Smooth muscle cell (in vitro differentiated cells): ENCODE measurements around the gene RBSN. TPM values are rescaled to one million over a fixed set of nuclear protein-coding genes. Genes with fewer than 3 reads are reported as not detected.

Experiments used
- DNase-seq: peaks from one replicate; lab custom pipeline; 2025; ENCODE audit not compliant: unreplicated experiment; lab: John Stamatoyannopoulos, UW
- H2AFZ ChIP-seq: fragments of 200-600 bp; sonication (generic); 2 replicates; pipeline ENCODE4 v1.6.0; 2016; ENCODE audit warnings: antibody characterized with exemption, low read depth, mild to moderate bottlenecking
- H3F3A ChIP-seq: fragments of 200-600 bp; sonication (generic); 2 replicates; pipeline ENCODE4 v1.6.0; 2017; ENCODE audit warnings: antibody characterized with exemption, low read depth
- H3K27ac ChIP-seq: fragments of 200-600 bp; sonication (generic); 2 replicates; pipeline ENCODE4 v1.5.1; 2016; ENCODE audit warnings: low read depth, mild to moderate bottlenecking
- H3K27me3 ChIP-seq: fragments of 200-600 bp; sonication (generic); 2 replicates; pipeline ENCODE4 v1.6.1; 2016; ENCODE audit warnings: low read depth, mild to moderate bottlenecking
- H3K36me3 ChIP-seq: fragments of 200-600 bp; sonication (generic); 2 replicates; pipeline ENCODE4 v1.5.1; 2016; ENCODE audit warnings: low read depth
- H3K4me1 ChIP-seq: fragments of 200-600 bp; sonication (generic); 2 replicates; pipeline ENCODE4 v1.5.1; 2016; ENCODE audit warnings: low read depth
- H3K4me2 ChIP-seq: fragments of 200-600 bp; sonication (generic); 2 replicates; pipeline ENCODE4 v1.6.0; 2016; ENCODE audit warnings: mild to moderate bottlenecking
- H3K4me3 ChIP-seq: fragments of 200-600 bp; sonication (generic); 2 replicates; pipeline ENCODE4 v1.5.1; 2016; ENCODE audit warnings: mild to moderate bottlenecking
- H3K79me2 ChIP-seq: fragments of 200-600 bp; sonication (generic); 2 replicates; pipeline ENCODE4 v1.6.0; 2016; ENCODE audit warnings: low read depth, mild to moderate bottlenecking
- H3K9ac ChIP-seq: fragments of 200-600 bp; sonication (generic); 2 replicates; pipeline ENCODE4 v1.6.0; 2016; ENCODE audit warnings: low read depth
- H3K9me3 ChIP-seq: fragments of 200-600 bp; sonication (generic); replicated peaks from 2 replicates; pipeline ENCODE4 v1.5.1; 2016; ENCODE audit warnings: low read depth
- H4K20me1 ChIP-seq: fragments of 200-600 bp; sonication (generic); 2 replicates; pipeline ENCODE4 v1.6.0; 2016; ENCODE audit warnings: low read depth
- CTCF ChIP-seq: fragments of 200-600 bp; sonication (generic); IDR thresholded peaks from 2 replicates; pipeline ENCODE4 v1.5.1; 2017; ENCODE audit warnings: borderline replicate concordance, mild to moderate bottlenecking, antibody characterized with exemption; ENCODE audit not compliant: insufficient read depth, poor library complexity, severe bottlenecking
- WGBS: methylation state at CpG from one replicate; pipeline ENCODE4 v1.1.7; 2016; ENCODE audit warnings: low lambda C conversion rate; 5-methylcytosine and 5-hydroxymethylcytosine counted together
- polyA plus RNA-seq: library from polyadenylated mRNA; unstranded; fragments of >200 nt; fragmentation: Nextera tagmentation; extraction: Ambion mirVana; gene quantifications from 2 replicates; pipeline ENCODE4 v1.2.1, GENCODE V29; 2016
- total RNA-seq: library from RNA; depleted of rRNA; stranded (reverse); fragments of >200 nt; gene quantifications from 2 replicates; pipeline ENCODE4 v1.2.3, GENCODE V29; 2014

The RBSN gene
- total and polyA plus RNA-seq, 2 experiments from 2014 or later, result 18.6 to 19.2 TPM

- TF ChIP-seq CTCF, result no peak
- WGBS, result 84% methylated on average over 16 of the region's 16 CpGs
Observed at GRCh38 chr3:15107075-15107947, 8.4 kb upstream of the RBSN start.

GRCh38 chr3:15102836-15103235 lies 3.9 kb upstream of the RBSN start:
- H3K9me3 ChIP-seq, result no peaks in the 10 kb centered on the region
- no peak overlapping the region for H3K9ac ChIP-seq
- no peak overlapping the region for H2AFZ ChIP-seq
- no peak for DNase-seq
- H3K36me3 ChIP-seq, result no peaks in the 10 kb centered on the region
- H3K27ac ChIP-seq, result no peak overlapping the region
- H4K20me1 ChIP-seq, result peaks cover 3% of the 10 kb centered on the region
- H3K79me2 ChIP-seq, result peaks cover 10% of the 10 kb centered on the region
- no peak for TF ChIP-seq CTCF
- no peak overlapping the region for H3K4me3 ChIP-seq
- 89% methylated on average over 3 of the region's 3 CpGs for WGBS
- H3K27me3 ChIP-seq, result no peaks in the 10 kb centered on the region
- H3K4me1 ChIP-seq, result peaks cover 3% of the 10 kb centered on the region
- no peaks in the 10 kb centered on the region for H3F3A ChIP-seq
- no peak overlapping the region for H3K4me2 ChIP-seq

More at GRCh38 chr3:15107075-15107947, 8.4 kb upstream of the RBSN start:
- Histone ChIP-seq H3K4me2 (no peak overlapping the region), H3K79me2 (no peaks in the 10 kb centered on the region), H3K9ac (no peak overlapping the region), H2AFZ (no peak overlapping the region), H3K4me3 (no peak overlapping the region), H3F3A (no peaks in the 10 kb centered on the region), H4K20me1 (no peaks in the 10 kb centered on the region), H3K27ac (no peak overlapping the region), H3K9me3 (no peaks in the 10 kb centered on the region), H3K4me1 (no peaks in the 10 kb centered on the region), H3K36me3 (no peaks in the 10 kb centered on the region), H3K27me3 (no peaks in the 10 kb centered on the region)
- no peak for DNase-seq

GRCh38 chr3:15102256-15102655 lies 3.3 kb upstream of the RBSN start:
- no peak for TF ChIP-seq CTCF
- Histone ChIP-seq H3K79me2 (peaks cover 15% of the 10 kb centered on the region), H3K9me3 (no peaks in the 10 kb centered on the region), H3F3A (no peaks in the 10 kb centered on the region), H3K4me2 (no peak overlapping the region), H4K20me1 (peaks cover 8% of the 10 kb centered on the region), H3K4me3 (no peak overlapping the region), H3K9ac (no peak overlapping the region), H3K4me1 (peaks cover 7% of the 10 kb centered on the region), H3K27me3 (no peaks in the 10 kb centered on the region), H3K36me3 (no peaks in the 10 kb centered on the region), H2AFZ (no peak overlapping the region), H3K27ac (no peak overlapping the region)
- WGBS, result 79% methylated on average over 3 of the region's 4 CpGs
- no peak for DNase-seq
